ENCODE data around the gene ASS1.

The ASS1 gene

DNA sequence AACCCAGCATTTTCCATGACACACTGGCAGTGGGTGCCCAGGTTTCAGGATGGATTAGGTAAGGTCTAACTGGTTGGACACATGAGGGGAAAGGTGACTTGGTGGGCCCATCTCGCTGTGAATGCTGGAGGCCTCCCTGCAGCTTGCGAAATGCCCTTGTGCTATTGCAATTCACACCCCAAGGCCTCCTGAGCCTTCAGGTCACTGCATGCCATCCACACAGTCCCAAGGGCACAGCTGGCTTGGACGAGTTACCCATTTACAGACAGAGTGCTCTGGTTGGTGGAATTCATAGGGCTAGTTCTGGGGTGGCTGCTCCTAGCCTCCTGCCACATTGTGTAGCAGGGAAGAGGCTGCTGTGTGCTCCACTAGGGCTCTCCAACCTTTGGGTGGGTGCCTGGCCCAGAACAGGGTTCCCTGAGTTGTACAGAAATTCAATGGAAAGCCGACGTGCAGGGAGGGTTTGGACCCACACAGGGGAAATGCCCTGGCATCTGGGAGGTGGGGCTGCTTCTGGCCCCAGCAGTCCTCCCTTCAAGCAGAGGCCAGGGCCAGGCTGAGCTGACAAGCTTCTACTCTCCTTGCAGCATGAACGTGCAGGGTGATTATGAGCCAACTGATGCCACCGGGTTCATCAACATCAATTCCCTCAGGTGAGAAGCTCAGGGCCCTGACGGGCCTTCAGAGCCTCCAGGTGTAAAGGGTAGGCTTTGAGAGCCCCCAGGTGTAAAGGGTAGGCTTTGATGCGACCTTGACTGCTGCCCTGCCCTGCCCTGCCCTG is 54.3 kb downstream of the ASS1 start:
- DNase-seq (ENCODE audit: low spot score): no peak

DNA sequence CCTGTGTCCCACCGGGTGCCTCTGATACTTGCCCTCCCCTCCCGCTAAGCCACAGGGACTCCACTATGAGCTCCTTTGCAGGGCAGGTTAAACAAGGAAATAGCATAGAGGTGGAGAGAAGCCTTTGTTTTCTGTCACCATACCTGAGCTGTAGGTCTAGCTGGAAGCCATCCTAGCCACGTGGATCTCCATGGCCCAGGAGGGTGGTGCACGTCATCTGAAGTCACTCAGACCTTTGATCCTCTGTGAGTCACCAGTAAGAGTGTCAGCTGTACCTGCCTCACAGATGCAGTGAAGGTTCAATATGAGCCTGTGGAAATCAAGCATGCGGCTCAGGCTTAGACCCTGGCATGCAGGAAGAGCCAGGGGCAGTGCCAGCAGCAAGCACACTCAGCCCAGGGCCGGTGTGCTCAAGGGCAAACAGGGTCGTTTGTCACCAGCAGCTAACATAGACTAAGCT is 55.1 kb downstream of the ASS1 start:
- DNase-seq (ENCODE audit: low spot score): peak; percentile 81

DNA sequence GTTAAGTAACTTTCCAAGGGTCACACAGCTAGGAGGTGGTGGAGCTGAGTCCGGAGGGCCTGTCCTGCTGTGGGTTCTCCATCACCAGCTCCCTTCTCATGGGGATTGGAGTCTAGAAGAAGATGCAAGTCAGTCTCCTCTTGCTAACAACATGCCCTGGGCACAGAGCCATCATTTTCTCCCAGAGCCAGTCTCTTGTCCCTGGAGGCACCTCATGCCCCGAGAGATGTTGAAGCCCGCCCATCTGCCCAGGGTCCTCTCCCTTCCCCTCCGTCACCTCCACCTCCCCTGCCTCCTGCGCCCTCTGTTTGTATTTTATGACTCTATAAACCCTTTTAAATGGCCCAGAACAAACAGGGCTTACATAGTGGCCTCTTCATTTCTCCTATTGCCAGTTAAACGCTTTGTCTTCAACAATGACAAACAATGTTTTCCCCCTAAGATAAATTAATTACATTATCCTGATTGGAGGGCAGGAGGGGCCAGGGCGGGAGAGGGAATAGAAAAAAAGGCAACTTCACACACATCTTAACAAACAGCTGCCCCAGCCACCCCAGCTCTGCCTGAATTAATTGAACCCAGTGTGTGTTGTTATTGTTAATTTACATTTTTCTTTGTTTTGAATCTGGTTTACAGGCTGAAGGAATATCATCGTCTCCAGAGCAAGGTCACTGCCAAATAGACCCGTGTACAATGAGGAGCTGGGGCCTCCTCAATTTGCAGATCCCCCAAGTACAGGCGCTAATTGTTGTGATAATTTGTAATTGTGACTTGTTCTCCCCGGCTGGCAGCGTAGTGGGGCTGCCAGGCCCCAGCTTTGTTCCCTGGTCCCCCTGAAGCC is 55.8 kb downstream of the ASS1 start:
- no peak for DNase-seq (ENCODE audit: low spot score)

DNA sequence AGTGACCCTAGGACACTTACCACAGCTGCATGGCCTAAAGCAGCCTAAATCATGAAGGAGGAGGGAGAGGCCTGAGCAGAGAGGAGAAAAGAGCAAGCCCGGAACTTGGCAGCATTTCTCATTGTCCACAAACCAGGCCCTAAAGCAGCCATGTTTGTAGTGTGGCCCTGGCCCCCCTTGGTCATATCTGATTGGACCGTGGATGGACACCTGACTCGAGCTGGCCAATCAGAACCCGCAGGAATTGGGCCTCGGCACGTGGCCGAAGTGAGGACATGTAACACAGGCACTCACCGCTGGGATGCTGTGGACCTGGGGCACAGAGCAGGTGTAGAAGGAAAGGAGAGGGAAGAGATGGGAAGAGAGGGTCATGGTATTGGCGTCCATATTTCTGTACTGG is 56.9 kb downstream of the ASS1 start:
- DNase-seq (ENCODE audit: low spot score): no peak

DNA sequence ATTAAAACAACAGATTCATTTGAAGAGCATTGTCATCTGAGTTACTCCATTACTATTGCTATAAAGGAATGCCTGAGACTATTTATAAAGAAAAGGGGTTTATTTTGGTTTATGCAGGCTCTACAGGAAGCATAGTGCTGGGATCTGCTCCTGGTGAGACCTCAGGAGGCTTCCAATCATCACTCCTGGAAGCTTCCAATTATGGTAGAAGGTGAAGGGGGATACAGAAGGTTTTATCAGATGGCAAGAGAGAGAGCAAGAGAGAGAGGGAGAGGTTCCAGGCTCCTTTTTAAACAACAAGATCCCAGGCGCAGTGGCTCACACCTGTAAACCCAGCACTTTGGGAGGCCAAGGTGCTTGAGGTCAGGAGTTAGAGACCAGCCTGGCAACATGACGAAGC is 63.5 kb downstream of the ASS1 start:
- no peak for DNase-seq (ENCODE audit: low spot score)

DNA sequence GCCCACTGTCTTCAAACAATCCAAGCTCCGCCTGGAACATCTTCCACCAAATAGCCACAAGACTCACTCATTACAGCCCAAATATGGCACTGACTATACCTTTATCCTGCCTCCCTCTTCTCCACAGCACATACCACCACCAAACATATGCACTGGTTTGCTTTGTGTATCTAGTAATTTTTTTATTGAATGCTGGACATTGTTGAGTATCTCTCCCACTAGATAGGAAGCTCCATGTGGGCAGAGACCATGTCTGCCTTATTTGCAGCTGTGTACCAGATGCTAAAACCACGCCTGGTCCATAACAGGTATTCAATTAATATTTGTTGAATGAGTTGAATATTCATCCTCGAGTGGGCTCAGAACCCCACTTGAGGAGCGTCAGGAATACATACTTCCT is 67.4 kb downstream of the ASS1 start:
- no peak for DNase-seq (ENCODE audit: low spot score)

DNA sequence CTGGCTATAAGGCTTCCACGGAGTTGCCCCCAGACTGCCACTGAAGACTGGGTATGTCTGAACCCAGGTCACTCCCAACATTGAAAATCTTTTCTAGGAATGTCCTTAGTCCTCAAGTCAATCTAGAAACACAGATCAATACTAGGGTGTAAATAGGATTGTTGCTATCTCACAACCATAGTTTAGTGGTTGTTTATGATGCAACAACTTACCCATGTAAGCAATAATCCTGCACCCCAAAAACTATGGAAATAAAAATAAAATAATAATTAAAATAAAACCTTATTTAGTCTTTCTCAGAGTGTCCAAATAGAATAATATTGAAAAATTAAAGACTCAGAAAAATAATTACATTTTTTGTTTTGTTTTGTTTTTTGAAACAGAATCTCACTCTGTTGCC is 68.3 kb downstream of the ASS1 start:
- no peak for DNase-seq (ENCODE audit: low spot score)

DNA sequence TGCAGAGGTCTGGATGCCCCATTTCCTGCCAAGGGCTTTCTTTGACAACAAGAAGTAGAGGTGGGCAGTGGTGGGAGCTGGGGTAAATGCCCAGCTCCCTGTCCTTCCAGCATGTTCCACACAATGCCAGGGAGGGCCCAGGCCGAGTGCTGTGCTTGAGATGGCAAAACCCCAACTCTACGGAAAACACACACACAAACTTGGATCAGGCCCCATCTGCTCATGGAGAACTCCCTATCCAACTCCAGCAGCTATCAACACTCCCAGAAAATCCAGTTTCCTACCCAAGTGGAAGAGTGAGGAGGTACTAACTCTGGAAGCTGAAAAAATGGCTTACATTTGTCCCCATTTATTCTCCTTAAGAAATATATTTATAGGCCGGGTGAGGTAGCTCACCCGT is 73.5 kb downstream of the ASS1 start:
- DNase-seq (ENCODE audit: low spot score): no peak

DNA sequence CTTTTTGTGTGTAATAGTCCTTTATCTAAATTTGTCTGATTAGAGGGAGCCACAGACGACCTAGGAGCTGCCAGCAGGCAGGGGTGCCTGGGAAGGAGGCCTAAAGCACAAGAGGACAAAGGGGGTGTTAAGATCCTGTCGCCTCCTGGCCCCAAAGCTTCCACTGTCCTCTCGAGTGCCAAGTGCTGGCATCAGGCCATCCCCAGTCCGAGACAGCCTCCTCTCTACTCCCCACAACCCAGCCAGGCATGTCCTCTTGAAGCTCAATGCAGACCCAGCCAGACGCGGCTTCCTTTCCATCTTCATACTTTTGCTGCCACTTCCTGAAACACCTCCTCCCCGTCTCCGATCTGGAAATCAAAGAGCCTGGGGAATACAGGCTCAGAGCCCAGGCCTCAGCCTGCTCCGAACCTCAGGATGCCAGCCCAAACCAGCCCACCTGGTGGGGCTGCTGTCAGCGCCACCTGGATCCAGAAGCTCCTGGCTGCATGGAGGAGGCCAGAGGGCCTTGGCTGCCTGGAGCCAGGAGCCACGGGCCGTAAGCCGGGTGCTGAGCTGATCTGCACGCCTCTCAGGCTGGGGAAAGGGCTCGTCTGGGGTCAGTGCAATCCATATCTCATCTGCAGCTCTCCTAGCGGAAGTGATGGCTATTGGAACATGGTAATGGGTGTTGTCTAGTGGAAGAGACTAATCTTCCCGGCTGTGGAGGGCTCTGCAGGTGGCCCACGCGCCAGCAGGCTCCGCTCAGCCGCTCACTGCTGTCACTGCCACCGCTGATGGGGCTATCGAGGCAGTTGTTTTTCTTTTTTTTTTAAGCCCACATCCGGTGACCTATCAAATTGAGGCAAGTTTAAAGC is 74.4 kb downstream of the ASS1 start:
- no peak for DNase-seq (ENCODE audit: low spot score)

DNA sequence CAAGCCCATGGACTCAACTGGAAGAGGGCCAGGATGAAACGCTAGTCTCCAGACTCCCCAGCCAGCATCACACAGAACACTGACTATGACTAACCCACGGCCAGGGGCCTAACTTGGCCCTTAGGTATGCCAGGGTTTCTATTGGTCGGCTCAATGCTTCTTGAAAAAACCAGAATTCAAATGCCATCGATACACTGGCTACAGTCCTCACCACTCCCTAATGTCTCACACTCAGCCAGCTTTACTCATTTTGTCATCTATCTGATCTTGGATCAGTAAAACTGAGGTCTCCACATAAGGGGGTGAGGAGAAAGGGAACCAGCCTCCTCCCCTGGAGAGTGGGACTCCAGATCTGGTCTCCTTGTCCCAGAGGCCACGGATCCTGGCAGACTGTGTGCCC is 75.2 kb downstream of the ASS1 start:
- no peak for DNase-seq (ENCODE audit: low spot score)

DNA sequence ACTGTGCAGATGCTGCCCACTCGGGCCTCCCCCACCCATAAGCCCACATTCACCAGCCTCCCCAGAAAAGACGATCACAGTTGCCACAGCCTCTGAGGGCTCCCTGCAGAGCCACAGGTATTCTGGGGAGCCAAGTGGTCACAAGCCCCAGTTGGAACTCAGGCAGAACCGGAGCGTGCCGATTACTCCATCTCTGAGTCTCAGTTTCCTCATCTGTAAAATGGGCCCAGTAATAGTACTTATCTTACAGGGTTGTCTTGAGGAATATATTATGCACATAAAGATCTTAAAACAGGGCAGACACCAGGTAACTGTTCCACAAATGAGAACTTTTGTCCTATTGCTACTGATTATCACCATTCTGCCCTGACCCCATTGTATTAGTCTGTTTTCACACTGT is 77.0 kb downstream of the ASS1 start:
- no peak for DNase-seq (ENCODE audit: low spot score)

DNA sequence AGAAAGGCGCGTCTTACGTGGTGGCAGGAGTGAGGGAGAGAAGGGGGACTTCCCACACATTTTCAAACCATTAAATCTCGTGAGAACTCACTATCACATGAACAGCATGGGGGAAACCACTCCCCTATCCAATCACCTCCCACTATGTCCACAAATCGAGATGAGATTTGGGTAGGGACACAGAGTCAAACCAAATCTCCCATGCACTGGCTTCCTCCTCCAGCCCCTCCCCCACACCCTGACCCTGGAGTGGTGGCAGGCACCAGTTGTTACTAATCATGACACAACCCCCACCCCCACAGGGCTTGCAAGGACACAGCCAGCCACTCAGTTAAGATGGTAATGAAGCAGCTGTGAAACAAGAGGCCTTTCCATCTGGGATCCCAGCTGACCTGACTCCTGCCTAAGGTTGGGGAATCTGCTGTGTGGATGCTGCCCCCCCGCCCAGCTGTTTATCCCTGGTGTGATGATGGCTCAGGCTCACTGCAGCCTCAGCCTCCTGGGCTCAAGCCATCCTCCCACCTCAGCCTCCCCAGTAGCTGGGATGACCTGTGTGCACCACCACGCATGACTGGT is 77.6 kb downstream of the ASS1 start:
- DNase-seq (ENCODE audit: low spot score): no peak

DNA sequence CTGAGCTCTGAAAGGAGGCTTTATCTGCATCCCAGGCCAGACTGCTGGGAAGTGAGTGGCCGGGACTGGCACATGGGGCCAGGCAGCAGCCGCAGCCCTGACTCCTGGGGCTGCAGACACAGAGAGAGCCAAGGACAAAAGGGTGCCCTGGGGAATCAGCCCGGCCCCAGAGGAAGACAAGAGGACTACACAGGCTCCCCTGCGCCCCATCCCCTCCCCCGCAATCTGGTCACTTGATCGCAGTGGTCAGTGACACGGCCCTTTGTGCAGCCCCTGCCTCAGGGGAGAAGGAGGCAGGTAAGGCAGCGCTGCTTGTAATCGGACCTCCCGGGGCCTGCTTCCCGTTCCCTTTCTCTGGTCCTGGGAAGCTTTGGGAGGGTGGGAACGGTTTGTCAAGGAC is 79.2 kb downstream of the ASS1 start:
- DNase-seq (ENCODE audit: low spot score): no peak

DNA sequence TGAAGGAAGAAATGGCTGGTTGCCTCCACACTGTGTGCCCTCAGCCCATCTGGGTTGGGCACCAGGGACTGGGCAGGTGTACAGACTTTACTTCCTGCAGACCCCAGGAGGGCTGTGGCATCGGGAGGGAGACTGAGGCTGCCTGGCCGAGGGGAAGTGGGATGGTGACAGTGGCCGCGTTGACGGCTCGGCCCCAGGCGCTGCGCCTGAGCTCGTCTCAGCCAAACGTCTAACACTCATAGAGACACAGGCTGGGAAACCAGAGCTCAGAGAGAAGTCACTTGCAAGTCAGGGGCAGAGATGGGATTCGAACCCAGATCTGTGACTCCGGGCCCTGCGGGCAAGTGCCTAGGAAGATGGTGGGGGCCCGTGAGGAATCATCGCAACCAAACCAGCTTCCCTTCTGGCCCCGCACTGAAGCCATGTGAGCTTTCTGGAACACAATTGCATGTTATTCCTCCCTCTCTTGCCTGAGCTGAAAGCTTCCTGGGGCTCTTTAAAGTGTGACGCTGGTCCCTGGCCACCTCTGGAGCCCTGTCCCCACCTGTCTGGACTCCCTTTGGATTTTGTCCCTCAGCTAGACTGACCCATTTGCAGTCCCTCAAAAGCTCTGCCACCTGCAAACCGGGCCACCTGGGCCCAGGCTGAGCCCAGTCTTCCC is 81.6 kb downstream of the ASS1 start:
- DNase-seq (ENCODE audit: low spot score): no peak

DNA sequence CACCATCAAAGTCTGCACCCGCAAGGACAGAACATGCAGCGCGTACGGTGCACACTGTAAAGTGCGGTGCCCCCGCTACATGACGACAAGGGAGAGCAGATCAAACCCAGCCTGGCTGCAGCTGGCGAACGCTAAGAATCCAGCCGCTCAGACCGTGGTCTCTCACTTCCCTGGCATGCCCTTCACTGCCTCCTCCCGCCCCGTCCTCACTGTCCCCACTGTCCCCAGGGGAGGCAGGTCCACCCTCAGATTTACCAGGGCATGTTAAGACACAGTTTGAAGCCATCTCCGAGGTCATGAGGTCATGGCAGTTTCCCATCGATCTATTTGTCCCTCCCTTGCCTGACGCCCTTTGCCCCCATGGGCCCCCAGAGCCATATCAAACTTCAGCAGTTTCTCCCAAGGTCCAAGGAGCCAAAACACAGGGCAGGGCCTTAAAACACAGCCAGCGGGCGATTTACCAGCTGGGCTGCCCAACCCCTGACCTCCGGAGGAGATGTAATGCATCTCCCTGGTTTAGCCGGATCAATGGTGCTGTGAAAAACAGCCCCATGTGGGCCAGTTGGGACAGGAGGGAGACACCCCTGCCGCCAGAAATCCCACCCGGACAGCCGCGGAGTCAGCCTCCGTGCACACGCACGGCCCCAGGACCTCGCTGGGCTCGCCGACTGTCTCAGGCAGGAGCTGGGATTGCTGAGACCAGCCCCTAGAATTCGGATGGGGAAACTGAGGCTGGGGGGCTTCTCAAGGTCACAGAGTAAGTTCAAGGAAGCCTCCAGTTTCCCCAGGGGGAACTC is 82.3 kb downstream of the ASS1 start:
- DNase-seq (ENCODE audit: low spot score): no peak

DNA sequence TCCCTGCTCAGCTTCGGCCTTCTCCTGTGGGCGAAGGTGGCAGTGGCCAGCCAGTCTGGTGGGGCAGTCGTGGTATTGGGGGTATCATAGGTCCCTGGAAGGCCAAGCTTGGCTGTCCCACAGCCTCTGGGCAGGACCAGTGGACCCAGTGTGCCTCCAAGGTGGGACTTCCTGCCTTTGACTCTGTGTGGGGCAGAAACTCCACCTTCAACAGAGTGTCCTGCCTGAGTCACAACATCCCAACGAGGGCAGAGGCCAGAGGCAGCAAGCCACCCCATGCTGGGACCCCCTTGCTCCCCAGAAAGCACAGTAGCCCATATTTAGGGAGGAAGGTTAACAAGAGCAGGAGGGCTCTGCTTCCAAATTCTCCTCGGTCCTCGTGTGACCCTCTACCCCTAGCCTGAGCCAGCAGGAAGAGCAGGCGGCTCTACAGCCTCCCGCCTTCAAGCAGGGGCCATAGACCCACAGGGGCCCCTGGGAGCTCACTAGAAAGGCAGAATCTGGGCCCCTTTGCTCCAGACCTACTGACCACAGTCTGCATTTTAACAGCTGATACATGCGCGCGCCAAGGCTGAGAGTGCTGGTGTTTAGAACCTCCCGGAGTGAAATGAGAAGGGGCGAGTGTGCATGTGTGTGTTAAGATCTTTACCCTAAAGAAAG is 83.0 kb downstream of the ASS1 start:
- DNase-seq (ENCODE audit: low spot score): no peak

DNA sequence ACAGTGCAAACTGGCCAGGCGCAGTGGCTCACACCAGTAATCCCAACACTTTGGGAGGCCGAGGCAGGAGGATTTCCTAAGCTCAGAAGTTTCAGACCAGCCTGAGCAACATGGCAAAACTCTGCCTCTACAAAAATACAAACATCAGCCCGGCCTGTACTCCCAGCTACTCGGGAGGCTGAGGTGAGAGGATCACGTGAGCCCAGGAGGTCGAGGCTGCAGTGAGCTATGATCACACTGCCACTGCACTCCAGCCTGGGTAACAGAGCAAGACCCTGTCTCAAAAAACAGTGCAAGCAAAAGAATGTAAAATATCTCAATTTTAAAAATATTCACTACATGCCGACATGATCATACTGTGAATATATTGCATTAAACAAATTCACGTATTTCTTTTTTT is 83.9 kb downstream of the ASS1 start:
- no peak for DNase-seq (ENCODE audit: low spot score)

DNA sequence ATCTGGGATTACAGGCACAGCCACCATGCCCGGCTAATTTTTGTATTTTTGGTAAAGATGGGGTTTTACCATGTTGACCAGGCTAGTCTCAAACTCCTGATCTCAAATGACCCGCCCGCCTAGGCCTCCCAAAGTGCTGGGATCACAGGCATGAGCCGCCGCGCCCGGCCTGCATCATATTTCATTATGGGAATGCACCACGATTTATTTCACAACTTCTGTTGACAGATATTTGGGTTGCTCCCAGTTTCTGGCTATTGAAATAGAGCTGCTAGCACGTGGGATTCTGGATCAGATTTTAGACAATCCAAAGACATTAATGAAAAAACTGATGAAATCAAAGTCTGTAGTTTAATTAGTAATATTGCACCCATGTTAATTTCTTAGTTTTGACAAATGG is 86.2 kb downstream of the ASS1 start:
- no peak for DNase-seq (ENCODE audit: low spot score)

DNA sequence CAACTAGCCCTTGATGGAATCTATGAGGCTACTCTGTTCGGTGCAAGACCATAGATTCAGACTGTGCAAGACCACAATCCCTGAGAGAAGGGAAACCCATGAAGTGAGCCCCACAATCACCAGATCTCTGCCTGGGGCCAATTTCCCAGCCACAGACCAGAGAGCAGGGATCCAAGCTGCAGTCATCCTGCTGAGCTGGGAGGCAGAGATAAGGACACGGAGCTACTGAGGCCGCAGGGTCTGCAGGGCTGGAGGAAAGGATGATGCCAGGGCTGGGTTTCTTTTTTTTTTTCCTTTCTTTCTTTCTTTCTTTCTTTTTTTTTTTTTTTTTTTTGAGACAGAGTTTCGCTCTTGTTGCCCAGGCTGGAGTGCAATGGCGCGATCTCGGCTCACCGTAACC is 86.9 kb downstream of the ASS1 start:
- DNase-seq (ENCODE audit: low spot score): no peak

DNA sequence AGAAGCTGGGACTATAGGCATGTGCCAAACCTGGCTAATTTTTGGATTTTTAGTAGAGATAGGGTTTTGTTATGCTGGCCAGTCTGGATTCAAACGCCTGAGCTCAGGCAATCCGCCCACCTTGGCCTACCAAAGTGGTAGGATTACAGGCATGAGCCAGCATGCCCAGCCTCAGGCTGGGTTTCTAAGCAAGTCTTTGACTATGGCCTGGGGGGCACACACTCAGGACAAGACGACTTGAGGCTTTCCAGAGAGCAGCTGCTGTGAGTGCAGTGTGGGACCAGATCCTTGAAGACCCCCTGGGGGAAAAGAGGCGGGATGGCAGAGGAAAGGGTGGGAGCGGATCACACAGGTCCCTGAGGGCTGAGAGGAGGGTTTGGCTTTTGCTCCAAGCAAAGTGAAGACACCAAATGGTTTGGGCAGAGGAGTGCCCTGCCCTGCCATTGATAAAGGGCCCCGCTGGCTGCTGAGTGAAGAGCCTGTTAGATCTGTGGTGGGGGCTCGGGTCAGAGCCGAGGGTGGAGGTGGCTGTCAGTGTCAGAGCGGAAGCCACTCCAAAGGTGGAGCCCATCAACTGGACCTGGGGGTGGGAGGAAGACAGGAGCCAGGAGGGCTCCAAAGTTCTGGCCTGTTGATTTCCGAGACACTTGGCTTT is 87.8 kb downstream of the ASS1 start:
- DNase-seq (ENCODE audit: low spot score): no peak
